ENCODE data around the gene EGLN2.
A peak's percentile ranks its signal among the peaks of the same experiment; 100 is the strongest.
"Not testable (repeated sequence)": the region's sequence is repeated elsewhere in the genome, so short reads cannot be mapped to it uniquely, and the experiment has no call there.

Gene EGLN2

DNA sequence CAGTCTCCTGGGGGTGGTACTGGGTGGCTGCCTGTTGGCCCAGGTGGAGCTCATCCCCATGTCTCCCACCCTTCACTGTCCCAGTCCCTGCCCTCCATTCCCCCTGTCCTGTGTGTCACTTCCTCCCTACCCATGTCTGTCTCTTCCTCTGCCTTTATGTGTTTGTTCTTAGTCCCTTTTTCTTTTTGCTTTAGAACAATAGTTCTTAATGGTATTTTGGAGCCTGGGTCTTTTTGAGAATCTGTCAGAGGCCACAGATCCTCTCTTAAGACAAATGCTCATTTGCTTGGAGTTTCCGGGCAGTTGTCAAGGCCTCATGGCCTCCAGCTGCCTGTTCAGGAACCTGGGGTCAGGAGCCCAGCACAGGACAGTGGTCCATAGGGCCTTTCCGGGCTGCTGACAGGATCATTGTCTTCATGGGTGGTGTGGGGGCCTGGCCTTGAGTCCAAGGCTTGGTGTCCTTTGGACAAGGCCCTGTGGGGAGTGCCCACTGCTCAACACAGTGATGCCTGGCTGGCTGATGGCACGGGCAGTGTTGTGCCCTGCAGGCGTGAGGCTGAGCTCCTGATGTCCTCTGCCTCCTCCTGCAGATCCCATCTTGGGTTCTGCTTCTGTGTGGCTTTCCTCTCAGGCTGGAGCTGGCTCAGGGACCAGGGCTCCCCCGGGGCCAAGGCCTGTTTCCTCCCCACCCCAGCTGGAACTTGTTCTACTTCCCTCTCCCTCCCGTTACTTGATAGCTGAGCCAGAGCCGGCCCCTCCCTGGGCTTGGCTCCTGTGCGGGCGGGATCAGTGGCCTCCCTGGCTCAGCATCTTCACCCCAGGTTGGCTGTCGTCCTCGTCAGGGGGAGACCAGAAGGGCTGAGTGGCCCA, 3.5 kb downstream of the EGLN2 start:
- DNase-seq: no peak

DNA sequence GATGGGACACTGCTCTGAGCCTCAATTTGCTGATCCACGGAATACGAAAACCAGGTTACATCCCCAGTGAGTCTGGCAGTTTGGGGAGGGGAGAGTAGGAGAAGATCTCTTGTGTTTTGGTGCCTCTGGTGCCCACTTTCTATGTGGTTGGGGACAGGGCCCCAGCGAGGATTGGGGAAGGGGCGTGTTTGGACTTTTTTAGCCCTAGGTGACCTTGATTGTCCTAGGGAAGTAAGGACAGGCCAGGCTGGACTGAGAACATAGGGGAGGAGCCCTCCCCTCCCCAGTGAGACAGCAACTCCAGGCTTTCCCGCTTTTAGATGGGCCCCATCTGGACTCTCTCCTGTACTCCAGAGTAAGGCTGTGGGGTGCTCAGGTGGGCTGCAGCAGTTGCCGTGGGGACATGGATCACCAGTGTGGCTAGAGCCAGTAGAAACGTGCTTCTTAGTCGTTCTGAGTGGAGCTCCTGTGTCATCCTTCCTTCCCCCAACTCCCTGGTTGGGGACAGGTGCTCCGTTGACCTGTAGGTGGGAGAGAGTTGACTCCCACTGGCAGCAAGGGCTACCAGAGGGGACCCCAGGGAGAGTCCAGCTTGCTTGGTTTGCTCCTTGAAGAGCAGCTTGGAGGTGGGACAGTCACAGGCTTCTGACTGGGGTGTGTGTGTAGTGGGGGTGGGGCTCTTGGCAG, 4.3 kb downstream of the EGLN2 start:
- no peak for DNase-seq

DNA sequence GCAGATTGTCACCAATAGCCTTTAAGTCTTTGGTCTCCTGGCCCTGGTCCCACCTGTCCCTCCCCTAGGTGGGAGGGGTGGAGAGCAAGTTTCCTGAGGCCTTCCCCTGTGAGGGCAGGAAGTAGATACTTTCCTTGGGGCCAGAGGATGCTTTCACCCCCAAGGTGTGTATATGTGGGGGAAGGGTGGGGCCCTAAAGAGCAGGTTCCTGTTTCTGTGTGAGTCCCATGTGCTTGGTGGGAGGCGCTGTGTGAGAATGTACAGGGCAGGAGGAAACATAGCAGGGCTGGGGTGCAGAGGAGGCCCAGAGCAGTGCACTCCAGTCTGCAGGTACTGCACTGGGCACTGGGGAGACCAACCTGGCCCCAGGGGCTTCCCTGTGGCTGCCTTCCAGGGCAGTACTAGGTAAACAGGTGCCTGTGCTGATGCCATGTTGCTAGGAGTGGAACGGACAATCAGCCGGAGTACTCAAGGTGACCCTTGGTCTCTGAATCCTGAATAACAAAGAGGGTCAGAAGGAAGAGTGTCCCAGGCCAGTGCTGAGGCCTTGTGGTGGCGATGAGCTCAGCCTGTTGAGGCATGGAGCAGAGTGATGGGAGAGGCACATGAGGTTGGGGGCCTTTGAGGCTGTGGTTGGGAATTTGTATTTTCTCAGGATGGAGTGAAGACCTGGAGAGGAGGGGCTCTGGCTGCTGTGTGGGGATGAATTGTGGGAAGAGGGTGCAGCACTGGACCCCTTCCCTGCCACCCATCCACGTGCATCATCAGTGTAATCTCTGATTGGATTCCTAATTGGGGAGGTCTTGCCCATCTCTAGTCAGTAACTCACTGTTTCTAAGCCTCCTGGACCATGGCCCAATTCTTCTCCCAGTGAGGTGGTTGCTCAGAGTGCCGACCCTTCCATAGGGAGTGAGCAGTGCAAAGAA, 5.1 kb downstream of the EGLN2 start:
- peak; percentile 56 for DNase-seq

DNA sequence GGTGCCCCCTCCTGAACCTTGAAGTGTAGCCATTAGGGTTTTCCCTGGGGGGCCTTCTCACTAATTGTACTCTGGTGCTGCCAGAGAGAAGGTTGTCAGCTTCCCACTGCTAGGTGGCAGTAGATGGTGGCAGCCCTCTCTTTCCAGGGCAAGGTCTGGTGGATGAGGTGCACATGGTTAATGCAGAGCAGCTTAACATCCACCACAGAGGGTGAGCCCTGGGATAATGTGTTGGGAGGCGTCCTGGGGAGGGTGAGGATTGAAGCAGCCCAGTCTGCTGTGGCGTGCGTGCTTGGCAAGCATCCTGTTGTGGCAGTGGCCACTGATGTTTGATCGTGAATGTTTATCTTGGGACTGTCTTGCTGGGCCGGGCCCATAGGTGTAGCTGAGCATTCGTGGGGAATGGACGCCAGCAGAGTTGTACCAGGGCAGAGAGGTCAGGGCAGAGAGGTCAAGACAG, 5.8 kb downstream of the EGLN2 start:
- DNase-seq: no peak

DNA sequence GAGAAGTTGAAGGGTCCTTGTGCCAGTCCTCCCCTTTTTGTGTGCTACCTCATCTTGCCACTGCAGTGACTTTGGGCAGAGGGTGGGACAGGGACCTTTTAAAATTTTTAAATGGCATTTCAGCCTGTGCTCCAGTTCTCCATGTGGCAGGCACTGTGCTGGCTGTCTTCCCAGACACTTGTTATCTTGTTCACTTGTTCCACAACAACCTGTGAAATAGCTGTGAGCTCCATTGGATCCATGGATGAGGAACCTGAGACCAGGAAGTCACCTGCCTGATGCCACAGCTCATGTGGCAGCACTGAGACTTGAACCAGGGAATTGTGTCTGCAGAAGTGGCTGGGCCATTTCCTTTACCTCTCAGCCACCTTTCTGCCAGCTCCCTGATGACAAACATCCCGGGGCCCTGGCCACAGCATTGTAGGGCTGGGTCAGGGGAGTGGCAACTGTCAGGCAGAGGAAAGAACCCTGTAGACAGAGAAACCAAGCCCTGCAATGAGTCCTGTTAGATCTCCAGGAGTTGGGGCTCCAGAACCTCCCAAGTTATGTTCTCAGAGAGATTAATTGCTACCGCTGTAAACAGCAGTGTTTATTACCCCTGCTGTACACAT, 6.4 kb downstream of the EGLN2 start:
- DNase-seq: peak; percentile 47

DNA sequence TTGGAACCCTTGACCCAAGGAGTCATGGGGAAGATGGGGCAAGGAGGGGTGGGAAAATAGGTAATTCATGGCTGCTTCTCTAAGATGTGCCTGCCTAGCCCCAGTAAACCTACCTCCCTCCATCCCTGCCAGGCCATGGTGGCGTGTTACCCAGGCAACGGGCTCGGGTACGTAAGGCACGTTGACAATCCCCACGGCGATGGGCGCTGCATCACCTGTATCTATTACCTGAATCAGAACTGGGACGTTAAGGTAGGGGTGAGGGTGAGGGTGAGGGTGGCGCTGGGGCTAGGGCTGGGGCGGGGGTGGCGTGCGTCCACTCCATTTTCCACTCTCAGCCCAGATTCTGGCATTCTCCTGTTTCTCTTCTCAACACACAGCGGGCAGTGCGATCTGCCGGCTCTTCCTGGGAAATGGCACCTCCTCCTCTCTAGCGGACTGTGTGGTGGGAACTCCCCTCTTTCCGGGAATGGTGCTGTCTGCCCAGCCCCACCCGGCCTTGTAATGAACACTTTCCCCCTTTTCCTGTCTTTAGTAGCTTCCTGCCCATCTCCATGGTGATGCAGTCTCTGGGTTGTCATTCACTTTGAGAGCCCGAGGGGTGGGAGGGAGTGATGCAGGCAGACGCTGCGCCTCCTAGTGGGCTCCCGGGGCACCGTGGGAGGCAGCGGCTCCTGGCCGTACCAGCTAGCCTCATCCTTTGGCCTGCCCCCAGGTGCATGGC, 7.6 kb downstream of the EGLN2 start:
- DNase-seq: peak; percentile 76

DNA sequence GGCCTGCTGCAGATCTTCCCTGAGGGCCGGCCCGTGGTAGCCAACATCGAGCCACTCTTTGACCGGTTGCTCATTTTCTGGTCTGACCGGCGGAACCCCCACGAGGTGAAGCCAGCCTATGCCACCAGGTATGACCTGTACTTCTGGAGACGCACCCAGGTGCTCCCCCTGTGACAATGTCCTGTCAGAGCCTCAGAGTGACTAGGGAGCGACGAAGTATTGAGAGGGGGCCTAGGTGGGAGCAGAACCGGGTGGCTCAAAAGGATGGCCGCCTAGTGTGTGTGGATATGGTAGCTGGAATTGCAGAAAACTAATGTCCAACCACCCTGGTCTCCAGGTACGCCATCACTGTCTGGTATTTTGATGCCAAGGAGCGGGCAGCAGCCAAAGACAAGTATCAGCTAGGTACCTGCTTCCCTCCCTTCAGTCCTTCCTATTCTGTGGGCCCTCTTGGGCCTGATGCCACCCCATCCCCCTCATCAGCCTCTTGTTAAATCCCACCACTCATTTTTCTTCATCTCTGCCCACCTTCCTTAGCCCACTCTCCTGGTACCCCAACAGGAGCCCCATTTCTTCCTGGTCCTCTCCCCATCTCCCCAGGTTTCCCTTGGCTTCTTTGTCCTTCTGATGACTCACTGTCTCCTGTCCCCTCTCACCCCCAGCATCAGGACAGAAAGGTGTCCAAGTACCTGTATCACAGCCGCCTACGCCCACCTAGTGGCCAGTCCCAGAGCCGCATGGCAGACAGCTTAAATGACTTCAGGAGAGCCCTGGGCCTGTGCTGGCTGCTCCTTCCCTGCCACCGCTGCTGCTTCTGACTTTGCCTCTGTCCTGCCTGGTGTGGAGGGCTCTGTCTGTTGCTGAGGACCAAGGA, 8.4 kb downstream of the EGLN2 start:
- no peak for DNase-seq

DNA sequence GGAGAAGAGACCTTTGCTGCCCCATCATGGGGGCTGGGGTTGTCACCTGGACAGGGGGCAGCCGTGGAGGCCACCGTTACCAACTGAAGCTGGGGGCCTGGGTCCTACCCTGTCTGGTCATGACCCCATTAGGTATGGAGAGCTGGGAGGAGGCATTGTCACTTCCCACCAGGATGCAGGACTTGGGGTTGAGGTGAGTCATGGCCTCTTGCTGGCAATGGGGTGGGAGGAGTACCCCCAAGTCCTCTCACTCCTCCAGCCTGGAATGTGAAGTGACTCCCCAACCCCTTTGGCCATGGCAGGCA, 9.0 kb downstream of the EGLN2 start:
- no peak for DNase-seq

DNA sequence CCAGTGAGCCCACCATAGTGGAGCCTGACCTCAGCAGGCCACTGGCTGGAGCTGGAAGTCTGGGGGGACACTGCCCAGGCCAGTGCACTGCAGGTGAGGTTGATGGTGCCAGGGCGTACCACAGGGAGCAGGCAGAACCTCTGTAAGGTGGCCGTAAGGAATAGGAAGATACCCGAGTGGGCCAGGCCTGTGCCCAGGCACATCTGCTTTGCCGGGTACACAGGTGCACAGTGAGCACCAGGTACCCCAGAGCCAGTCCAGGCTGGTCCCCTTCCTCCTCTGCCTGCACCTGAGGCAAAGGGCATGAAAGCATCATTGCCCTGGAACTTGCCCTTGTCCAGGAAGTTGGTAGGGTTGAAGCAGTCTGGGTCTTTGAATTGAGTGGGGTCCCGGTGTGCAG, 9.5 kb downstream of the EGLN2 start:
- no peak for DNase-seq

DNA sequence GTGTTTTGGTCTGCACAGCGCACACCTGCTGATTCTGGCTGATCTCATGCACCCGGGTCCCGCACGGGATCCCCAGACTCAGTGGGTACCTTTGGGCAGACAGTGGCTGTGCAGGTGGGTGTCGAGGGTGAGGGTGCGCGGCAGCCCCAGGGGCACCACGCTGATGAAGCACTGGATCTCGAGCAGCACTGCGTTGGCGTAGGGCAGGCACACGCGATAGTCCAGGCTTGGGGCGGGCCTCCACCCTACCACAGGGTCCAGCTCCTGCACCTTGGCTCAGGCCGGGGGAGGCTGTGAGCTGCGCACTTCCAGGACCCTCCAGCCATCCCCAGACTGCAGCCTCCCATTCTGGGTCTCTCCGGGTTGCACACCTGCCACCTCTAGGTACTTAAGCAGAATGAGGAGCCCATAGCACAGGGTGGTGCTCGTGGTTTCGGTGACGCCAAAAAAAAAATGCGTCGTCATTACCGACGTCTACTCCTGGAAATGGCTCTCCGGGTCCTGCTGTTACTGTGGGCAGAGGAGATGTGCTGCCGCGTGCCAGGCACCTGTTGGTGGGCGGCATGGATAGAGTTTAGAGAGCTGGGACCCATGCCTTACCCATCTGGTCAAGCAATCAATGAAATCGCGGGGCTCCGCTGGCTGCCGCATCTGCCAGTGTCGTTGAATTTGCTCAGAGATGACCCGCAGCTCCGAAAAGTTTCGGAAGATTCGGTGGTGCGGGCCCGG, 10.5 kb downstream of the EGLN2 start:
- no peak for DNase-seq

DNA sequence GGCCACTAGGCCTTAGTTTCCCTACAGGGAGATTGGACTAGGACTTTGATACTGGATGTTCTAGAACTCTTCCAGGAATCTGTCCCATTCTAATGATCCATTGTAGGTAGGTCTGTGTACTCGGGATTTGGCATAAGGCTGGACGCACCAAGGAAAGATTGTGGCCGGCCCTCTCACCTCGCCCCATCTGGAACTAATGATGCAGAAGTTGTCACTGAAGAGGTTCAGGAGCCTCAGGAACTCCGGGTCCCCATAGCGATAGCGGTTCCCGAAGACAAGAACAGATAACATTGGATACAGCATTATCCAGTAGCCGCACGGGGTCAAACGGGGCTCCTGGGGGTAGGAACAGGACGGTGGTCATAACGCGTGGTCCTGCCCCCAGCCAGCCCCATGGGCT, 11.2 kb downstream of the EGLN2 start:
- no peak for DNase-seq

DNA sequence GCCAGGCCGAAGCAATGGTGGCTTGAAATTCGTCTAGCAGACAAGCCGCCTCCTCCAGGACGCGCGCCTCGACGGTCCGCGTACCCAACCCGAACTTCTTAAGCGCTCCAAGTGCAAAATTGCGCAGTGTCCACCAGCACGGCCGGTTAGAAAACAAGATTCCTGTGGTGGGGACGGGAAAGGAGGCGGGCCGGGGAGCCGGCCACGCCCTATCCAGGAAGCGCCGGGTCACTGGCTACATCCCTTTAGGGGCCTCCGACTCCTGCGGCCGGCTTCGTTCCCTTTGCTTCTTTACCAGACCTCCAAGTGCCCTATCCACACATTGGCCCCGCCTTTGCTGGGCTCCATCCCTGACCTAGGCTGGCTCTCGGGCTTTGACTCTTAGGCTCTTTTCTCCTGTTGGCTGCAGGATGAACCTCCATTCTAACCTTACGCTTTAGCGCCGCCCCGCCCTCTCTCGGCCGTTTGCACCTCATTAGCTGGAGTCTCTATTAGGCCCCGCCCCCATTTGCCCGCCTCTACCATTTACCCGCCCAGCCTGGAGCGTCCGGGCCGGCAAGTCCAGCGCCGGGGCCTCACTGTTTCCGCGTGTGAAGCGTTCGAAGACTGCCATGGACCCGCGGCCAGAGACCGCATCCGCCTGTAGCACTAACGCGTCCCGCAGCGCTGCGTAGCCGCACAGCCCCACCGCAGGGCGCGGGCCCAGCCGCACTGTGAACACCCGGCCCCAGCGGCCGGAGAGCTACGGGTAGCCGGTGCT, 11.8 kb downstream of the EGLN2 start:
- peak; percentile 38 for DNase-seq

DNA sequence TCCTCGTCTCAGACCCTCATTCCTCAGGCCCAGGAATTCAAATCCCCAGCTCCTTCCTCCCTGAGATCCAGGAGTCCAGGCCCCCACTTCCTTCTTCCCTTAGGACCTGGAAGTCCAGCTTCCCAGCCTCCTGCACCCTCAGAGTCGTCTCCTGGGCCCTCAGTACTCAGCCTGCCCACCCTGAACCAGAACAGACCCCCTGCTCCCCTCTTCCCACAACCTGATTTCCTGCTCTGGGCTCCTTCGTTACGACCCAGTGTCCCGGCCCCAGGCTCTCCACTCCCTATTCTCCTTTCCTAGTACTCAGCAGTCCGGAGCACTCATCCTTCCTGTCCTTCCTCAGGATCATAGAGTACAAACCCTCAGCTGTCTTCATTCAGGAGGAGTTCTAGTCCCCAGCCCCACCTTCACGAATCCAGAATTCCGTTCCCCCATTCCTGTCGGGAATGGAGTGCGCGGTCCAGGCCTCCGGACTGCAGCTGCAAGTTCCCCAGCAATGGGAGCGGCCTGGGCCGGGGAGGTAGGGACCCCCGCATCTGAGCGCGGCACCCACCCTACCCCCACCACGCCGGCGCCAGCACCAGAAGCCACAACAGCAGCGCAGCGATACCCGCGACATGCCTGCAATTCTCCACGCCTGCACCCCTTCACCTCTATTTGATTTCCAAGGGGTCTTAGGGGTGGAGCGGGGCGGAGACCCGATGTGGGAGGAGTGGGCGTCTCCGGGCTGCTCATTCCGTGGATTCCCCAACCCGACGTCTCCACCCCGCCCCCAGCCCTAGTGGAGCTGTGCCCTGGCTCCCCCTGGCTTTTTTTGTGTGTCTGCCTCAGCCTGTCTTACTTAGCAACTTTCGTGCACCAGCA, 12.7 kb downstream of the EGLN2 start:
- DNase-seq: peak; percentile 34

DNA sequence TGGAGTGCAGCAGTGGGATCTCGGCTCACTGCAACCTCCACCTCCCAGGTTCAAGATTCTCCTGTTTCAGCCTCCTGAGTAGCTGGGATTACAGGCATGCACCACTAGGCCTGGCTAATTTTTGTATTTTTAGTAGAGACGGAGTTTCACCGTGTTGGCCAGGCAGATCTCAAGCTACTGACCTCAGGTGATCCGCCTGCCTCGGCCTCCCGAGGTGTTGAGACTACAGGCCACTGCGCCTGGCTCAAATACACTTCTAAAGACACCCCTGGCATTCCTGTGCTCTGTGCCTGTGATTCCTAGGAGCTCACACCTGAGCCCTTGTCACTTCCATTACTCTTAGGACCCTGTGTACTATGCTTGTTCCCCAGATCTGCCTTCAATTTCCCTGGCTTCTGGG, 13.6 kb downstream of the EGLN2 start:
- not testable (repeated sequence) for DNase-seq

DNA sequence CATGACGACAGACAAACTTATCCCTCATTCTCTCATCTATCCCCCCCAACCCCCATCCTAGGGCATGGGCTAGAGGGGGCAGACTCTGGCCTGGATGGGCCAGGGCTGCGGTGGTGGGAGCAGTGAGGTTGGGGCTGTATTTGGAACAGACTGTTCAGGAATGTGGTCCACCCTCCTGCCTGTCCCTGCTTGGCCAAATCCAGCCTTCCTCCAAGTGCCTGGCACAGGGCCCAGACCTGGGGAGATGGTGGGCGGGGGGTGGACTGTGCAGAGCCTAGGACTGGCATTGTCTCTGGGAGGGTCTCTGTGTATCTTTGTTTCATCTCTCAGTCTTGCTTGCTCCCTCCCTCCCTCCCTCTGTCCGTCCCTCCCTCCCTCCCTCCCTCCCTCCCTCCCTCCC, 14.2 kb downstream of the EGLN2 start:
- no peak for DNase-seq

DNA sequence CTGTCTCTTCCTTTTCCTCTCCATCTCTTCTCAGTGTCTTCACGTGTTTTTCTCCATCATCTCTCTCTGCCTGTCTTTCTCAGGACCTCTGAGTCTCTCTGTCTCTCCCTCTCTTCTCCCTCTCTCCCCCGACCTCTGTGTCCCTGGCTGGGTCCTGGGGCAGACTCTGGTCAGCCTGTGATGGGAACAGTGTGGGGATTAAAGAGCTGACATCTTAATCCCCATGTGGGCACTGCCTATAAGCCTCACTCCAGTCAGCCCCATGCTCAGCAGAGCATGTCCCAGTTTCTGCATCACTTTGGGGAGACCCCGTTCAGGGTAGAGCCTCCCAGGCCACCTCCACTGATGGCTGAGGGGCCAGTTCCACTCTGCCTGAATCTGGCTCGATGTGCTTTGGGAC, 16.2 kb downstream of the EGLN2 start:
- no peak for DNase-seq

DNA sequence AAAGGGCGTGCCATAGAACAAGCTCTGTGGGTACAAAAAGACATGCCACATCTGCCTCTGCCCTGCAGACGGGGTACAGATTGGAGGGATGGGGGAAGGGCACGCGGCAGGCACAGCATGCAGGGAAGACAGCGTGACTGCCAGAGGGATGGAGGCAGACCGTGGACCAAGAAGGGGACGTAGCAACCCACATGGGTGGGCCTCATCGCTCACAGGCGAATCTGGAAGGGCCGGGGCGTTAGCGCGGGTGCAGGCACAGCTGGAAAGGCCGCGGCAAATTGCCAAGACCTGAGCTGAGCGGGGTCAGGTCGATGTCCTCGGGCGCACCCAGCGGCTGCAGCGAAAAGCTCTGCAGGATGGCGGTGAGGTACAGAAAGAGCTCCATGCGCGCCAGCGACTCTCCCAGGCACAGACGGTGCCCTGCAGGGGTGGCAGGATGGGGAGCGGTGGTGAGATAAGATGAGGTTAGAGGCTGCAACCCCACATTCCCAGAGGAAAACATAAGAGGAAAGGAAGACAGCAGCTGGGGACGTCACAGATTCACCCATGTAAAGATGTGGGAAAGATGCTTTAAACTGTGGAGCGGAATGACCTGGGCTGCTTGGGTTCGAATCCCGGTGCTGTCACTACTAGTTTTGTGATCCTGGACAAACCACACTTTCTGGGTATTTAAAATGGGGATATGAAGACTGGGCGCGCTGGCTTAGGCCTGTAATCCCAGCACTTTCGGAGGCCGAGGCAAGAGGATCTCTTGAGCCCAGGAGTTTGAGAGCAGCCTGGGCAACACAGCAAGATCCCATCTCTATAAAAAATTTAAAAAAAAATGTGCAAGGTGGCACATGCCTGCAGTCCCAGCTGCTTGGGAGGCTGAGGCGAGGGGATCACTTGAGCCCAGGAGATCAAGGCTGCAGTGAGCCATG, 19.7 kb downstream of the EGLN2 start:
- peak; percentile 74 for DNase-seq

All from activated CD4-positive, alpha-beta T cell treated with anti-CD3 and anti-CD28 coated beads, Interleukin-2, amount 50 U/mL, for 1 hour (primary cell).